GM23338 (cell line): ENCODE measurements around the gene VSTM2L.

Experiments
- CREB1 ChIP-seq: fragments of 250-450 bp; sonication (Bioruptor Pico); IDR thresholded peaks from 2 replicates; pipeline ENCODE4 v1.5.0; 2020; ENCODE audit warnings: low read depth, mild to moderate bottlenecking, moderate library complexity
- EZH2 ChIP-seq: fragments of 200-600 bp; sonication (generic); IDR thresholded peaks from one replicate; pipeline ENCODE4 v1.8.0; 2017; ENCODE audit warnings: antibody characterized with exemption, mild to moderate bottlenecking, low read depth; ENCODE audit not compliant: unreplicated experiment
- JUNB ChIP-seq: IDR thresholded peaks from one replicate; pipeline ENCODE4 v1.6.1; 2016; ENCODE audit warnings: antibody characterized with exemption; ENCODE audit not compliant: unreplicated experiment
- POLR2AphosphoS5 ChIP-seq: IDR thresholded peaks from 2 replicates; pipeline ENCODE4 v1.6.1; 2016; ENCODE audit warnings: antibody characterized with exemption, low read depth
- TF ChIP-seq, protein P1 (sequence below), 2 experiments: fragments of 200-600 bp in 1 of 2; sonication (generic) in 1 of 2; conservative IDR thresholded peaks; 2 replicates each; pipeline versions ENCODE4 v1.5.1 to v1.6.1; 2016 to 2017; ENCODE audit warnings: antibody characterized with exemption in 2 of 2, low read depth in 2 of 2, mild to moderate bottlenecking in 2 of 2, moderate library complexity in 1 of 2
- TF ChIP-seq, protein P2 (sequence below): IDR thresholded peaks from one replicate; pipeline ENCODE4 v1.6.1; 2018; ENCODE audit warnings: antibody characterized with exemption; ENCODE audit not compliant: unreplicated experiment
- TF ChIP-seq, protein P3 (sequence below): IDR thresholded peaks from 2 replicates; pipeline ENCODE4 v1.6.1; 2016; ENCODE audit warnings: antibody characterized with exemption

DNA sequence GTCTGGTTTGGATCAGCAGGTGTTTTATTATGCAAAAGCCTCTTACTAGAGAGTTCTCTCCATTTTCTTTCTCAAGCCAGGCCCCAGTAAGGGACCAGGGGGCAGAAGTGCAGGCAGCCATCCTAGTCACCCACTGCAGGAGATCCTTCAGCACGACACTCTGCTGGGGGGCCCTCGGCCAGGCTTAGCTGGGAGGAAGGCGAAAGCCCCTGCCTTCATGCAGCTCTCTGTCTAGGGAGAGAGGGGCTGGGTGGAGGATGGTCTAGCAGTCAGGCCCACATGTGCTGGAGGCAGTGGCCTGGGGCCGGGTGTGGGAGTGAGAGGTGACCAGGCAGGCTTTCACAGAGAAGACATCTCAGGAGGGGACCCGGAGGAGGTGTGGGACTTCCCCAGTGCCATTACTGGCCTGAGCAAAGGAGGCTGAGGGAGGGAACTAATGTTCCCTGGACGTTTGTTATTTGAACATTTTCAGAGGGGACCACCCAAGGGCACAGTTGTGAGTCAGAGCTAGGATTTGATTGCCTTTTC lies 33.5 kb upstream of the VSTM2L start:
- TF ChIP-seq, protein P1, sequence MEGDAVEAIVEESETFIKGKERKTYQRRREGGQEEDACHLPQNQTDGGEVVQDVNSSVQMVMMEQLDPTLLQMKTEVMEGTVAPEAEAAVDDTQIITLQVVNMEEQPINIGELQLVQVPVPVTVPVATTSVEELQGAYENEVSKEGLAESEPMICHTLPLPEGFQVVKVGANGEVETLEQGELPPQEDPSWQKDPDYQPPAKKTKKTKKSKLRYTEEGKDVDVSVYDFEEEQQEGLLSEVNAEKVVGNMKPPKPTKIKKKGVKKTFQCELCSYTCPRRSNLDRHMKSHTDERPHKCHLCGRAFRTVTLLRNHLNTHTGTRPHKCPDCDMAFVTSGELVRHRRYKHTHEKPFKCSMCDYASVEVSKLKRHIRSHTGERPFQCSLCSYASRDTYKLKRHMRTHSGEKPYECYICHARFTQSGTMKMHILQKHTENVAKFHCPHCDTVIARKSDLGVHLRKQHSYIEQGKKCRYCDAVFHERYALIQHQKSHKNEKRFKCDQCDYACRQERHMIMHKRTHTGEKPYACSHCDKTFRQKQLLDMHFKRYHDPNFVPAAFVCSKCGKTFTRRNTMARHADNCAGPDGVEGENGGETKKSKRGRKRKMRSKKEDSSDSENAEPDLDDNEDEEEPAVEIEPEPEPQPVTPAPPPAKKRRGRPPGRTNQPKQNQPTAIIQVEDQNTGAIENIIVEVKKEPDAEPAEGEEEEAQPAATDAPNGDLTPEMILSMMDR (conservative IDR thresholded peaks at IDR 0.05; ENCODE audit: low read depth in 2 of 2): no peak
- TF ChIP-seq EZH2 (no peak), CREB1 (CRISPR knock-in tag) (no peak), POLR2AphosphoS5 (no peak), JUNB (no peak)
- TF ChIP-seq, protein P2, sequence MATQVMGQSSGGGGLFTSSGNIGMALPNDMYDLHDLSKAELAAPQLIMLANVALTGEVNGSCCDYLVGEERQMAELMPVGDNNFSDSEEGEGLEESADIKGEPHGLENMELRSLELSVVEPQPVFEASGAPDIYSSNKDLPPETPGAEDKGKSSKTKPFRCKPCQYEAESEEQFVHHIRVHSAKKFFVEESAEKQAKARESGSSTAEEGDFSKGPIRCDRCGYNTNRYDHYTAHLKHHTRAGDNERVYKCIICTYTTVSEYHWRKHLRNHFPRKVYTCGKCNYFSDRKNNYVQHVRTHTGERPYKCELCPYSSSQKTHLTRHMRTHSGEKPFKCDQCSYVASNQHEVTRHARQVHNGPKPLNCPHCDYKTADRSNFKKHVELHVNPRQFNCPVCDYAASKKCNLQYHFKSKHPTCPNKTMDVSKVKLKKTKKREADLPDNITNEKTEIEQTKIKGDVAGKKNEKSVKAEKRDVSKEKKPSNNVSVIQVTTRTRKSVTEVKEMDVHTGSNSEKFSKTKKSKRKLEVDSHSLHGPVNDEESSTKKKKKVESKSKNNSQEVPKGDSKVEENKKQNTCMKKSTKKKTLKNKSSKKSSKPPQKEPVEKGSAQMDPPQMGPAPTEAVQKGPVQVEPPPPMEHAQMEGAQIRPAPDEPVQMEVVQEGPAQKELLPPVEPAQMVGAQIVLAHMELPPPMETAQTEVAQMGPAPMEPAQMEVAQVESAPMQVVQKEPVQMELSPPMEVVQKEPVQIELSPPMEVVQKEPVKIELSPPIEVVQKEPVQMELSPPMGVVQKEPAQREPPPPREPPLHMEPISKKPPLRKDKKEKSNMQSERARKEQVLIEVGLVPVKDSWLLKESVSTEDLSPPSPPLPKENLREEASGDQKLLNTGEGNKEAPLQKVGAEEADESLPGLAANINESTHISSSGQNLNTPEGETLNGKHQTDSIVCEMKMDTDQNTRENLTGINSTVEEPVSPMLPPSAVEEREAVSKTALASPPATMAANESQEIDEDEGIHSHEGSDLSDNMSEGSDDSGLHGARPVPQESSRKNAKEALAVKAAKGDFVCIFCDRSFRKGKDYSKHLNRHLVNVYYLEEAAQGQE: no peak
- TF ChIP-seq, protein P3, sequence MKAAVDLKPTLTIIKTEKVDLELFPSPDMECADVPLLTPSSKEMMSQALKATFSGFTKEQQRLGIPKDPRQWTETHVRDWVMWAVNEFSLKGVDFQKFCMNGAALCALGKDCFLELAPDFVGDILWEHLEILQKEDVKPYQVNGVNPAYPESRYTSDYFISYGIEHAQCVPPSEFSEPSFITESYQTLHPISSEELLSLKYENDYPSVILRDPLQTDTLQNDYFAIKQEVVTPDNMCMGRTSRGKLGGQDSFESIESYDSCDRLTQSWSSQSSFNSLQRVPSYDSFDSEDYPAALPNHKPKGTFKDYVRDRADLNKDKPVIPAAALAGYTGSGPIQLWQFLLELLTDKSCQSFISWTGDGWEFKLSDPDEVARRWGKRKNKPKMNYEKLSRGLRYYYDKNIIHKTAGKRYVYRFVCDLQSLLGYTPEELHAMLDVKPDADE: no peak
